SK-N-MC (cell line): Measurements from ENCODE around the gene GPC3.

ENCODE experiments used
- DNase-seq: peaks from one replicate; pipeline ENCODE4 v3.0.0-alpha.2; 2011; ENCODE audit warnings: low read depth, low spot score
- H3K27ac ChIP-seq: fragments of 200-600 bp; sonication (generic); 2 replicates; pipeline ENCODE4 v1.5.1; 2016; ENCODE audit warnings: mixed run types
- H3K36me3 ChIP-seq: fragments of 200-600 bp; sonication (generic); 2 replicates; pipeline ENCODE4 v1.6.1; 2017; ENCODE audit warnings: antibody characterized with exemption, low read length, mixed read lengths; ENCODE audit not compliant: insufficient read depth
- H3K4me3 ChIP-seq: fragments of 200-600 bp; sonication (generic); 2 replicates; pipeline ENCODE4 v1.5.1; 2016
- H3K9ac ChIP-seq: fragments of 200-600 bp; sonication (generic); 2 replicates; pipeline ENCODE4 v1.8.0; 2017; ENCODE audit warnings: mixed run types, mixed read lengths; ENCODE audit not compliant: insufficient read length
- H3K9me3 ChIP-seq: fragments of 200-600 bp; sonication (generic); 2 replicates; pipeline ENCODE4 v1.6.1; 2017; ENCODE audit warnings: low read depth, mild to moderate bottlenecking, antibody characterized with exemption, low read length, moderate library complexity, mixed read lengths
- EZH2 ChIP-seq: fragments of 200-600 bp; sonication (generic); IDR thresholded peaks from one replicate; pipeline ENCODE4 v1.6.1; 2017; ENCODE audit warnings: antibody characterized with exemption
- FOXP2 ChIP-seq: optimal IDR thresholded peaks from 2 replicates; pipeline ENCODE3; 2011; ENCODE audit warnings: mild to moderate bottlenecking, moderate library complexity; ENCODE audit not compliant: insufficient read depth; ENCODE audit errors: extremely low read length, control extremely low read depth
- POLR2AphosphoS5 ChIP-seq: IDR thresholded peaks from 2 replicates; pipeline ENCODE4 v1.6.1; 2012; ENCODE audit warnings: mild to moderate bottlenecking, low read depth, low read length, borderline replicate concordance

Gene GPC3

DNA sequence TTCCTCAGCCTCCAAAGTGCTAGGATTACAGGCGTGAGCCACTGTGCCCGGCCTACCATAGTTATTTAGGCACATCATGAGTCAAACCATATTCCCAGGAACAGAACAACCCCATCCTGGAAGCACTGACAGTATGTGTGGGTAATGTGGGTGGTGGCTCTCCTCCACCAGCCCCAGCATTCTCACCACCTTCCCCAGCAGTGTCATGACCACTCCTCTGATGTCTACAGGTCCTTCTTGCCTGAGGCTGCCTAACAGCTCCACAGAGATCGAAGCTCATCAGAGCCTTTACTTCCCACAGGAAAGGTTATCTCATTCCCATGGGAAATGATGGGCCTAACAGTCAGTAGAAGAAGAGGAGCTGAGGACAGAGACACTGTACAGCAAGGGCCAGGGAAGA is 440.6 kb downstream of the GPC3 start:
- H3K9ac ChIP-seq, result no peak overlapping the region

DNA sequence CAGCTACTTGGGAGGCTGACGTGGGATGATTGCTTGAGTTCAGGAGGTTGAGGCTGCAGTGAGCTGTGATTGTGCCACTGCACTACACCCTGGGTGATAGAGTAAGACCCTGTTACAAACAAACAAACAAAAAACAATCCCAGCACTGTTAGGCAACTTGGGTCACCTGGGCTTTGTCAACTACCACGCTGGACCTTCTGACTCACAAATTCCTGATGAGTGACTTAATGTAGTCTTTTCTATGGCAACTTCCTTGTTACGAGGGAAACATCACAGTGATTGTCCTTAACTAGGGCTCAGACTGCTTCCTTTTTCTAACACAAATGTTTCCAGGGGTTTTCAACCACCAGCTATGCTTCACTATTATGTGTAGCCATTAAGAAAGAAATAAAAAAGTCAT is 441.3 kb downstream of the GPC3 start:
- Histone ChIP-seq H3K9me3 (no peaks in the 10 kb centered on the region), H3K4me3 (no peak overlapping the region), H3K9ac (no peak overlapping the region), H3K36me3 (no peaks in the 10 kb centered on the region), H3K27ac (no peak overlapping the region)
- TF ChIP-seq POLR2AphosphoS5, result no peak
- no peak for TF ChIP-seq FOXP2
- no peak for TF ChIP-seq EZH2
- DNase-seq, result no peak

More for the DNA sequence above, 440.6 kb downstream of the GPC3 start:
- DNase-seq, result no peak
- TF ChIP-seq EZH2 (no peak), POLR2AphosphoS5 (no peak), FOXP2 (no peak)
- Histone ChIP-seq H3K27ac (no peak overlapping the region), H3K4me3 (no peak overlapping the region), H3K9me3 (no peaks in the 10 kb centered on the region), H3K36me3 (no peaks in the 10 kb centered on the region)

DNA sequence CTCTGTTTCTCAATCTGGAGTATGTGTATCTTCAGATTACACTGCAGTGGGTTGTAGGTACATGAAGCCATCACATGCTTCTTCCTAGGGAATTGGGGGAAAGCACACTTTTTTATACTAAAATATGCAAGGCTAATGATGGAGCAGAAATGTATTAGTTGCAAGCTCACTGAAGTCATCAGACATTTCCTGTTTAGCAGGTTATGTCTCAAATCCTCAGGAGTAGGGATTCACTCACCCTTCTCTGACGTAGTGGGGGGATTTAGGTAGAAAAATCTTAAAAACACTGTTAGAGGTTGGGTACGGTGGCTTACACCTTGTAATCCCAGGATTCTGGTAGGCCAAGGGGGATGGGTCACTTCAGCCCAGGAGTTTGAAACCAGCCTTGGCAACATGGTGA is 441.7 kb downstream of the GPC3 start:
- no peaks in the 10 kb centered on the region for H3K9me3 ChIP-seq
- DNase-seq, result no peak
- H3K36me3 ChIP-seq, result no peaks in the 10 kb centered on the region
- no peak overlapping the region for H3K27ac ChIP-seq
- H3K4me3 ChIP-seq, result no peak overlapping the region
- no peak for TF ChIP-seq POLR2AphosphoS5
- no peak for TF ChIP-seq FOXP2
- TF ChIP-seq EZH2, result no peak
- no peak overlapping the region for H3K9ac ChIP-seq

DNA sequence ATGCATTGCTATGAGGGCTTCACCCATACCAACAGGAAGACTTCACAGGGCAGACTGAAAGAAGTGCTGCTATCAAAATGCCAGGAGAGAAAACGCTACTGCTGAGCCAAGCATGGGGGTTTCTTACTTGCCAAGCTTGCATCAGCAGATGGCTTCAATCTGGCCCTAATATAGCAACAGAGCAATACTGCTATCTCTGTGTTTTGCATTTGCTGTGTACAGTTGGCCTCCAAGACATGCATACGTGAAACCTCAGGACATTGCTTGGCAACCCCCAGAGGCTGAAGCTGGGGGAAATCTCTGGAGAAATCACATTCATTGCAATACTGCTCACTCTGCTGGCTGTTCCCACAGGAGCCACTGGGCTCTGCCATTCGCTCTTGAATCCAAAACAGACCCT is 442.9 kb downstream of the GPC3 start:
- H3K9ac ChIP-seq, result no peak overlapping the region
- no peak overlapping the region for H3K27ac ChIP-seq
- no peak for TF ChIP-seq POLR2AphosphoS5
- no peak for TF ChIP-seq FOXP2
- TF ChIP-seq EZH2, result no peak
- H3K9me3 ChIP-seq, result no peaks in the 10 kb centered on the region
- no peak for DNase-seq
- H3K36me3 ChIP-seq, result no peaks in the 10 kb centered on the region
- H3K4me3 ChIP-seq, result no peak overlapping the region

DNA sequence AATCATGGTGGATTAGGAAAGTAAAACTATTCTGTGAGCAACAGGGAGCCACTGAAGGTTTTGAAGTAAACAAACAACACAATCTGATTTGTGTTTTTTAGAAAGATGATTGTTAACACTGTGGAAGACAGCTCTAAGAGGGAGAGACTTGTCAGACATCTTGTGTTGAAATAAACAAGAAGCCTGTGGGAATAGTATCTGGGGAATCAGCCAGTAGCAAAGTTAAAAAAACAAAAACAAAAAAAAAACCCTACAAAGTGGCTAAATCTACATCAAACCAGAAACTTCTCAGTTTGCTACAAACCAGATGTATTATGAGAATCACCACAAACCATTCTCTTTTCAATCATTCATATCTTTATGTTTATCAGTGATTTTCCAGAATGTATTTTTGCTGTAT is 444.4 kb downstream of the GPC3 start:
- no peak overlapping the region for H3K27ac ChIP-seq
- no peak for DNase-seq
- no peak overlapping the region for H3K4me3 ChIP-seq
- no peak overlapping the region for H3K9ac ChIP-seq
- H3K36me3 ChIP-seq, result no peaks in the 10 kb centered on the region
- no peaks in the 10 kb centered on the region for H3K9me3 ChIP-seq
- TF ChIP-seq EZH2 (no peak), POLR2AphosphoS5 (no peak), FOXP2 (no peak)

DNA sequence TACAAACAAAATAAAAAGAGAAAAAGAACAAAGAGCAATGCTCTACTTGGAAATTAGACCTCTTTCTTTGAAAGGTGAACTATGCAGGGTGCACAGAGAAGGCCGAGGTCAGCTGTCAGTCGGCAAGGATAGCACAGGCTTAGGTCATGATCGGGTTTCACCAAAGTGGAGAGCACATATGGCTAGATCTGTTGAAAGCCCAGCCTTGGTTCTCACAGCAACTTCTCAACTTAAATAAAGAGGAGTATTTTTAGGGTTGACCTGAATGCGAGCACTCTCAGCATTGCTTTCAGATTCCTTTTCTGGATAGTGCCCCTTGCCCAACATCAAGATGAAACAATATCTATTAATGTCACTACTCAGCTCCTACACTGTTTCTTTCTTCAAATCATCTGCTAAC is 447.2 kb downstream of the GPC3 start:
- Histone ChIP-seq H3K27ac (no peak overlapping the region), H3K9ac (no peak overlapping the region), H3K4me3 (no peak overlapping the region), H3K9me3 (no peaks in the 10 kb centered on the region), H3K36me3 (no peaks in the 10 kb centered on the region)
- DNase-seq, result no peak
- no peak for TF ChIP-seq EZH2
- no peak for TF ChIP-seq FOXP2
- no peak for TF ChIP-seq POLR2AphosphoS5

DNA sequence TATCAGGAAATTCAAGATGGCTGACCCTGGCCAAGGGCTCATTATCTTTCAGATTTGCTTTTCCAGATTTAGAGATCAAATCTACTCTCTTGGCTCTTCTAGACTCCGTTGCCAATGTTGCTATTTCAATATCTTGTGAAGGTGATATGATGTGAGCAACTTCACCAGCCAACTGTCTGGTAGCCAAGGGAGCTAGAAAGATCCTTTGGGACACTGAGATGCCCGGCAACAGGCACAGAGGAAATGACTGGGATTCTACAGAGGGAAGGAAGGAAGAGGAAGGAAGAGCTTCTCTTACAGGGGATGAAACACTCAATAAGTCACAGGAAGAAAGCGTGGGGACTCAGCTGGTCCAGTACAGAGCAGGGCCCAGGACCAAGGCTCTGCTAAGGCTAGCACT is 448.3 kb downstream of the GPC3 start:
- Histone ChIP-seq H3K9ac (no peak overlapping the region), H3K4me3 (no peak overlapping the region), H3K9me3 (no peaks in the 10 kb centered on the region), H3K36me3 (no peaks in the 10 kb centered on the region), H3K27ac (no peak overlapping the region)
- TF ChIP-seq POLR2AphosphoS5 (no peak), EZH2 (no peak), FOXP2 (no peak)
- DNase-seq, result no peak

DNA sequence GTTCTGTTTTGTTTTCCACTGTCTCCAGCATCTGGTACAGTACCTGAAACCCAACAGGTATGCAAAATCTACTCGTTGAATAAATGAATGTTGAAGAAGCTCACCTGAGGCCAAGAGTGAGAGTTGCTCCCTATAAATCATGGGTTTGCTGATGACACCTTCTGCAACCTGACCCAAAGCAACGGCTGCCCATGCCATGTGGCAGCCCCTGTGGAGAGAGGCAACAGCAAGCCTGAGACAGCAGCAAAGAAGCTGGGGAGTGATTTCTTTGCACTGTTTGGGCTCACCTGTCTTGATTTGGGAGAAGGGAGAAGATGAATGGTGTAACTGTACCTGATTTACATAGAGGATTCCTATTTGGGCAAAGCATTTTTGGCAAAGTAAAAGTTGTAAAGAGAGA is 450.3 kb downstream of the GPC3 start:
- Histone ChIP-seq H3K36me3 (no peaks in the 10 kb centered on the region), H3K9ac (no peak overlapping the region), H3K27ac (no peak overlapping the region), H3K4me3 (no peak overlapping the region), H3K9me3 (no peaks in the 10 kb centered on the region)
- DNase-seq, result no peak
- TF ChIP-seq EZH2 (no peak), POLR2AphosphoS5 (no peak), FOXP2 (no peak)

DNA sequence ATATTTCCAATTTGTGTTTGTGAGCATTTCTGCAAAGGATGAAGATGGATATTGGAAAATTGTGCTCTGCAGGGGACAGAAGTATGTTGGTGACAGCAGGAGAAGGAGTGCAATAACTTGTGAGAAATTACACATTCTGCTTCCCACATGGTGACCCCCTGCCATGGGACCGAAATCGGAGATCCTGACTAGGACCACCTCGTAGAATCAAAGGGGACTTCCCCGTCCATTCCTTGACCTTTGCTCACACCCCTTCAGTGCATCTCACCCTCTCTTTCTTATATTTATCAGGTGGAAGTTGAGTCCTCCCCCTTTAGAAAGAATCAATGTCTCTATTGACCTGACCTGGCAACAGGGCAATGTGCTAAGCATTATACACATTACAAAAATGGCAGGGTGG is 451.2 kb downstream of the GPC3 start:
- TF ChIP-seq POLR2AphosphoS5 (no peak), FOXP2 (no peak), EZH2 (no peak)
- H3K36me3 ChIP-seq, result no peaks in the 10 kb centered on the region
- H3K4me3 ChIP-seq, result no peak overlapping the region
- no peaks in the 10 kb centered on the region for H3K9me3 ChIP-seq
- no peak overlapping the region for H3K27ac ChIP-seq
- DNase-seq, result no peak
- H3K9ac ChIP-seq, result no peak overlapping the region
